Spleen (tissue), 11 donors: ENCODE data around the gene KIAA0825. TPM values are rescaled to one million over a fixed set of nuclear protein-coding genes. Genes with fewer than 3 reads are reported as not detected.

Source experiments
- DNase-seq: peaks from one replicate; pipeline ENCODE4 v3.0.0-alpha.2; 2020
- H3K27ac ChIP-seq, 8 donors: fragments of 200-600 bp; sonication (generic) in 7 of 8; 1 replicate in 4 of 8; 2 replicates in 4 of 8; pipeline versions ENCODE4 v1.5.0 to v1.8.0; 2016 to 2021; ENCODE audit warnings: inconsistent platforms in 4 of 8, mild to moderate bottlenecking in 4 of 8, moderate library complexity in 1 of 8
- H3K27me3 ChIP-seq, 7 donors: fragments of 200-600 bp; sonication (generic) in 6 of 7; replicated peaks in 1 of 7; 1 replicate in 4 of 7; 2 replicates in 3 of 7; pipeline versions ENCODE4 v1.5.0 to v1.8.0; 2016 to 2021; ENCODE audit warnings: inconsistent platforms in 3 of 7, mild to moderate bottlenecking in 1 of 7
- H3K36me3 ChIP-seq, 6 donors: fragments of 200-600 bp; sonication (generic) in 5 of 6; 1 replicate in 4 of 6; 2 replicates in 2 of 6; pipeline versions ENCODE4 v1.5.0 to v1.8.0; 2016 to 2021; ENCODE audit warnings: inconsistent platforms in 2 of 6
- H3K4me1 ChIP-seq, 6 donors: fragments of 200-600 bp; sonication (generic) in 5 of 6; 1 replicate in 3 of 6; 2 replicates in 3 of 6; pipeline versions ENCODE4 v1.5.0 to v1.8.0; 2016 to 2021; ENCODE audit warnings: inconsistent platforms in 3 of 6
- H3K4me3 ChIP-seq, 8 donors: fragments of 200-600 bp; sonication (generic) in 7 of 8; 1 replicate in 4 of 8; 2 replicates in 4 of 8; pipeline versions ENCODE4 v1.5.0 to v1.8.0; 2016 to 2021; ENCODE audit warnings: inconsistent platforms in 4 of 8, mild to moderate bottlenecking in 4 of 8, moderate library complexity in 2 of 8
- H3K9me3 ChIP-seq, 8 donors: fragments of 200-600 bp; sonication (generic) in 7 of 8; 1 replicate in 4 of 8; 2 replicates in 4 of 8; pipeline versions ENCODE4 v1.5.0 to v1.8.0; 2016 to 2021; ENCODE audit warnings: inconsistent platforms in 4 of 8
- CTCF ChIP-seq, 11 experiments: fragments of 200-600 bp in 7 of 11; fragments of 450-650 bp in 4 of 11; sonication (generic) in 4 of 11; IDR thresholded peaks in 8 of 11; conservative IDR thresholded peaks in 3 of 11; 1 replicate in 7 of 11; 2 replicates in 4 of 11; pipeline versions ENCODE4 v1.4.0 to v1.8.0; 2016 to 2021; ENCODE audit warnings: antibody characterized with exemption in 11 of 11, inconsistent platforms in 4 of 11, mild to moderate bottlenecking in 1 of 11
- POLR2A ChIP-seq, 3 donors: fragments of 450-650 bp; IDR thresholded peaks; one replicate each; pipeline ENCODE4 v1.5.1; 2017; ENCODE audit warnings: antibody characterized with exemption in 3 of 3, mild to moderate bottlenecking in 1 of 3
- POLR2AphosphoS5 ChIP-seq, 3 donors: sonication (generic); formaldehyde crosslinking; IDR thresholded peaks; one replicate each; pipeline ENCODE4 v1.5.1; 2017; ENCODE audit warnings: antibody characterized with exemption in 3 of 3
- WGBS, 5 donors: extraction: QIAGEN DNeasy Blood & Tissue Kit in 3 of 5; methylation state at CpG; one replicate each; pipeline versions ENCODE4 v1.1.5 to v1.1.7; 2013 to 2018; 5-methylcytosine and 5-hydroxymethylcytosine counted together
- intact Hi-C: fragments of 100-400 bp; cut with DNase I; formaldehyde crosslinking; loops from one replicate; pipeline ENCODE4 v1.15.0; 2023; ENCODE audit warnings: low total_unique reads
- polyA plus RNA-seq, 3 donors: library from polyadenylated mRNA; stranded (reverse); fragments of 200-250 nt; gene quantifications; one replicate each; pipeline ENCODE4 v1.2.1, GENCODE V29; 2013
- total RNA-seq, 7 donors: library from RNA; depleted of rRNA in 3 of 7; stranded (reverse); fragments of >200 nt in 3 of 7; fragmentation: NEBNext Ultra II Directional in 4 of 7; extraction: Animal tissue kit (Norgen Biotek cat#: 25700) in 4 of 7; gene quantifications; one replicate each; pipeline versions ENCODE4 v1.1.0 to v1.2.1, GENCODE V29; 2016 to 2021
- donor health status: healthy with polysubstance abuse.
- donor health status: DM: no; HTN: no; CAD: no; lungs with moderate emphysema.
- donor health status: DM: no; HTN: no; CAD: no.
- donor health status: Bipolar disorder and iron deficiency.
- donor health status: healthy.
- donor health status: DM: no; HTN: no; CAD: no.
- donor health status: DM: yes; HTN: yes; CAD: no.

KIAA0825 gene
- total and polyA plus RNA-seq, 10 donors, result 0.20 to 13.5 (median 6.0) TPM

DNA sequence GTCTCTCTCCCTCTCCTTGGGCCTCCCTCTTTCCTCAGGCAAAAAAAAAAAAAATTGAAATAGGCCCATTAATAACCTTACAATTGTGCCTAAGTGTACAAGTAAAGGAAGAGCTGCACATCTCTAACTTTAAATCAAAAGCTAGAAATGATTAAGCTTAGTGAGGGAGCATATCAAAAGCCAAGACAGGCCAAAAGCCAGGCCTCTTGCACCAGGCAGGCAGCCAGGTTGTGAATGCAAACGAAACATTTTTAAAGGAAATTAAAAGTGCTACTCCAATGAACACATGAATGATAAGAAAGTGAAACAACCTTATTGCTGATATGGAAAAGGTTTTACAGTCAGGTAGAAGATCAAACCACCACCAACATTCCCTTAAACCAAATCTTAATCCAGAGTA lies 383.4 kb downstream of the KIAA0825 start:
- Histone ChIP-seq H3K4me3 (no peak overlapping the region), H3K27ac (no peak overlapping the region), H3K36me3 (no peaks in the 10 kb centered on the region), H3K4me1 (no peaks in the 10 kb centered on the region), H3K27me3 (no peaks in the 10 kb centered on the region), H3K9me3 (peaks cover 0 to 22% (median 15%) of the 10 kb centered on the region in 8 donors)
- no peak for DNase-seq
- TF ChIP-seq POLR2AphosphoS5 (IDR thresholded peaks at IDR 0.05) (no peak), CTCF (IDR thresholded peaks at IDR 0.05 in 8 of 11, conservative IDR thresholded peaks at IDR 0.05 in 3 of 11) (no peak), POLR2A (IDR thresholded peaks at IDR 0.05) (no peak)
- intact Hi-C loops, result no loop called here
- 68 to 88% (median 81%) methylated on average over 1 of the region's 1 CpG for WGBS, 5 donors

GRCh38 chr5:94228791-94229190 lies 389.6 kb downstream of the KIAA0825 start:
- Histone ChIP-seq H3K27ac (no peak overlapping the region), H3K36me3 (no peaks in the 10 kb centered on the region), H3K27me3 (no peaks in the 10 kb centered on the region), H3K4me1 (no peaks in the 10 kb centered on the region), H3K9me3 (peaks cover 0 to 10% (median 0%) of the 10 kb centered on the region in 8 donors), H3K4me3 (no peak overlapping the region)
- TF ChIP-seq POLR2A (IDR thresholded peaks at IDR 0.05), result no peak
- intact Hi-C loops, result no loop called here
- no peak for DNase-seq

DNA sequence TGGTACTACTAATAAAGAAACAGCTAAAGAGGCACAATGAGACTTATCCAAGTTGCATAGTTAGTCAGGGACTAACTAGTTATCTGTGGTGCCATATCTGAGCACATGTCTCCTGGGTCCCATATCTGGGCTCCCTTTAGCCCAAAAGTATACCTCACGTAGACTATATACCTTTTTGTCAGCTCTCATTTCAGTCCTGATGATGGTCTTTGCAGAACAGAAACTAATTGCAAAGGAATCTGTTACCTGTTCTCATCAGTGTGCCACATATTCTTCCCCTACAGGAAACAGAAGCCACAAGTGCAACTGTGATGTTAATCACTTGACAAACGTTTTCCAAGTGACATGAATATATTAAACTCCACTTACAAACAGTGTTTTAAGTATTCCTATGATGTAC lies 395.2 kb downstream of the KIAA0825 start:
- TF ChIP-seq CTCF (IDR thresholded peaks at IDR 0.05 in 8 of 11, conservative IDR thresholded peaks at IDR 0.05 in 3 of 11), result no peak
- no peak for TF ChIP-seq POLR2AphosphoS5 (IDR thresholded peaks at IDR 0.05)
- H3K4me3 ChIP-seq, result no peak overlapping the region

DNA sequence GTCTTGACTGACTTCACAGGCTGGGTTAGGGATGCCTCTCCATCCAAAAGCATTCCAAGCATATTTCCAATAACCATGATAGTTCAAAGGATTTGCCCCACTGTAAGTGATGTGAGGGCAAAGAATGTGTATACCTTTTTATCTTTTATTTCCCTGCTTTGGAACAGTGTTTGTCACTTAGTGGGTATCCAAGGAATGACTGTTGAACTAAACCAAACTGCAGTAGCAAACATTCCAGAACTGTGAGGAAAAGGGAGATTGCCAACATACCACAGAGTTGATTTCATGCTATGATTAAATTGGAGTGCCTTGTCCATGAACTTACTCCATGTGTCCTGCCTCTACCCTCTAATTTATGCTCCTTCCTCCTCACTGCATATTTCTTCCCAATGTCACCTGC lies 400.0 kb downstream of the KIAA0825 start:
- H3K27me3 ChIP-seq, result no peaks in the 10 kb centered on the region
- intact Hi-C loops, result no loop called here
- no peaks in the 10 kb centered on the region for H3K36me3 ChIP-seq
- TF ChIP-seq CTCF (IDR thresholded peaks at IDR 0.05 in 8 of 11, conservative IDR thresholded peaks at IDR 0.05 in 3 of 11), result no peak
- TF ChIP-seq POLR2AphosphoS5 (IDR thresholded peaks at IDR 0.05), result no peak
- TF ChIP-seq POLR2A (IDR thresholded peaks at IDR 0.05), result no peak
- no peaks in the 10 kb centered on the region for H3K4me1 ChIP-seq
- H3K9me3 ChIP-seq, result no peaks in the 10 kb centered on the region
- no peak for DNase-seq
- no peak overlapping the region for H3K4me3 ChIP-seq
- no peak overlapping the region for H3K27ac ChIP-seq

More for the DNA sequence above, 395.2 kb downstream of the KIAA0825 start:
- Histone ChIP-seq H3K27ac (no peak overlapping the region), H3K4me1 (no peaks in the 10 kb centered on the region), H3K27me3 (no peaks in the 10 kb centered on the region), H3K9me3 (peaks cover 0 to 10% (median 0%) of the 10 kb centered on the region in 8 donors), H3K36me3 (no peaks in the 10 kb centered on the region)
- intact Hi-C loops, result no loop called here
- DNase-seq, result no peak
- WGBS, 5 donors, result 21 to 33% (median 27%) methylated on average over 2 of the region's 2 CpGs

GRCh38 chr5:94217745-94218144 lies 400.7 kb downstream of the KIAA0825 start:
- DNase-seq, result no peak
- TF ChIP-seq POLR2A (IDR thresholded peaks at IDR 0.05) (no peak), CTCF (IDR thresholded peaks at IDR 0.05 in 8 of 11, conservative IDR thresholded peaks at IDR 0.05 in 3 of 11) (no peak), POLR2AphosphoS5 (IDR thresholded peaks at IDR 0.05) (no peak)
- H3K4me3 ChIP-seq, result no peak overlapping the region
- H3K27ac ChIP-seq, result no peak overlapping the region
- no peaks in the 10 kb centered on the region for H3K27me3 ChIP-seq
- no peaks in the 10 kb centered on the region for H3K36me3 ChIP-seq
- H3K4me1 ChIP-seq, result no peaks in the 10 kb centered on the region
- 79 to 91% (median 87%) methylated on average over 3 of the region's 3 CpGs for WGBS, 5 donors
- H3K9me3 ChIP-seq, result no peaks in the 10 kb centered on the region
- intact Hi-C loops, result no loop called here
